ENCODE data around the gene USP40. TPM values are rescaled to one million over a fixed set of nuclear protein-coding genes. Genes with fewer than 3 reads are reported as not detected.
A peak's percentile ranks its signal among the peaks of the same experiment; 100 is the strongest.

The USP40 gene
- polyA plus RNA-seq, 1 donor (not counting 4 experiments of a cell fraction or from before 2014, with no cell fraction given), result 37.3 TPM

- Histone ChIP-seq H3K27ac (ENCODE audit: control insufficient read depth, insufficient read depth, low read length) (peak overlapping the region; percentile 74), H3K4me1 (ENCODE audit: control insufficient read depth, extremely low read depth, insufficient read depth, low read length) (peaks cover 31% of the 10 kb centered on the region), H3K4me3 (ENCODE audit: control insufficient read depth in 2 of 3, extremely low read depth in 1 of 3, insufficient read depth in 2 of 3, low read depth in 1 of 3, low read length in 3 of 3) (peak overlapping the region in 2 of 3 experiments; percentile 19 to 52), H3K9me1 (ENCODE audit: control insufficient read depth, extremely low read depth, insufficient read depth, low read length) (no peaks in the 10 kb centered on the region), H3K9ac (ENCODE audit: control insufficient read depth, extremely low read depth, insufficient read depth, low read length) (peak overlapping the region; percentile 63), H3K4me2 (ENCODE audit: control insufficient read depth, extremely low read depth, insufficient read depth, low read depth, low read length) (peak overlapping the region; percentile 72), H2AFZ (ENCODE audit: control insufficient read depth, low read length) (peak overlapping the region; percentile 41), H4K20me1 (ENCODE audit: control insufficient read depth, extremely low read depth, insufficient read depth, low read length) (no peaks in the 10 kb centered on the region), H3K27me3 (ENCODE audit: control insufficient read depth, extremely low read depth, insufficient read depth, low read length) (no peaks in the 10 kb centered on the region), H3K79me2 (ENCODE audit: control insufficient read depth, insufficient read depth, low read length) (no peaks in the 10 kb centered on the region), H3K9me3 (ENCODE audit: control insufficient read depth, low read depth, low read length) (no peaks in the 10 kb centered on the region), H3K36me3 (ENCODE audit: control insufficient read depth in 2 of 2, extremely low read depth in 1 of 2, insufficient read depth in 2 of 2, low read length in 2 of 2) (peaks cover 13 to 29% of the 10 kb centered on the region in 2 experiments)
- DNase-seq (ENCODE audit: low read depth, low spot score) (no peak), FAIRE-seq (peak; percentile 90)
- TF ChIP-seq CTCF (optimal IDR thresholded peaks at IDR 0.05 in 1 of 3, IDR thresholded peaks at IDR 0.05 in 1 of 3, conservative IDR thresholded peaks at IDR 0.05 in 1 of 3; ENCODE audit: extremely low read depth in 1 of 3, insufficient read depth in 2 of 3, low read length in 3 of 3) (peak; percentile 65 to 97 (median 85)), EZH2 (IDR thresholded peaks at IDR 0.05; ENCODE audit: low read length) (no peak)
- dilution Hi-C loops (cut with MboI; ENCODE audit: extremely low pct_ligation_motif_present, low sequenced_read_pairs), result no loop called here
Observed at GRCh38 chr2:233480490-233481202, 85.9 kb downstream of the USP40 start.

DNA sequence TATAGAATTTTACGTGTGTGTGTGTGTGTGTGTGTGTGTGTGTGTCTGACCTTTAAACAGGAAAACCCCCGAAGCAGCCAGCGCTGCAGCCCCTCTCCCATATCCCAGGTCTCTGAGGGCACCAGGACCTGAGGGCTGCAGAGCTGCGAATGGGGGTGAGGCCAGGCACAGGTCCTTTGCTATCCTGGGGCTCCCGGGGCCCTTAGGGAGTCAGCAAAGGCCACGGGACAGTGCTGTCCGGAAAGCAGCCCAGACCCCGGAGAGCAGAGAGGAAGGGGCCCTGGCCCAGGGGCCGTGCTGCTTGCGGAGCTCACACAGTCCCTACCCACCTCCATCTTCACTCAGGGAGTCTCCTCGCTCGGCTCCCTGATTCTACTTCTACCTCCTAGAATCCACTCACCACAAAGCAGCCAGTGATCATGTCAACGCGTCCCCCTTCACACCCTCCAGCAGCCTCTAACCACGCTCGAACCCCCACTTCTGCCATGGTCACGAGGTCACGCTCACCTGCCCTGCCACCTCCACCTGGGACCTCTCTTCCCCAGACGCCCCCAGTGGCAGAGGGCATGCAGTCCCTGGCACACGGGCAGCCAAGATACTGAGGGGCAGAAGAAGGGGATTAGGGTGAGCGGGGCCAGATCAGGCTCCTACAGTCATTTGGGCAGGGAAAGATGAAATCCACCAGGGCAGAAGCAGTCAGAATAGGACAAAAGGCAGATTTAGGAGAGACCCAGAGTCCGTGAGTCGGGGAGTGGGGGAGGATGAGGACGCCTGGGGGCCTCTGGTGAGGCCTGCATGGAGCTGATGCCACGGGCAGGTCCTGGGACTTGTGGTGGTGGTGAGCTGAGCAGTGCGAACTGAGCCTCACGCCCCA, 86.7 kb downstream of the USP40 start:
- Histone ChIP-seq H2AFZ (ENCODE audit: control insufficient read depth, low read length) (no peak overlapping the region), H3K9ac (ENCODE audit: control insufficient read depth, extremely low read depth, insufficient read depth, low read length) (peak overlapping the region; percentile 63), H4K20me1 (ENCODE audit: control insufficient read depth, extremely low read depth, insufficient read depth, low read length) (no peaks in the 10 kb centered on the region), H3K27me3 (ENCODE audit: control insufficient read depth, extremely low read depth, insufficient read depth, low read length) (no peaks in the 10 kb centered on the region), H3K9me1 (ENCODE audit: control insufficient read depth, extremely low read depth, insufficient read depth, low read length) (no peaks in the 10 kb centered on the region), H3K27ac (ENCODE audit: control insufficient read depth, insufficient read depth, low read length) (no peak overlapping the region), H3K79me2 (ENCODE audit: control insufficient read depth, insufficient read depth, low read length) (no peaks in the 10 kb centered on the region), H3K4me1 (ENCODE audit: control insufficient read depth, extremely low read depth, insufficient read depth, low read length) (peaks cover 30% of the 10 kb centered on the region), H3K4me3 (ENCODE audit: control insufficient read depth in 2 of 3, extremely low read depth in 1 of 3, insufficient read depth in 2 of 3, low read depth in 1 of 3, low read length in 3 of 3) (no peak overlapping the region), H3K36me3 (ENCODE audit: control insufficient read depth in 2 of 2, extremely low read depth in 1 of 2, insufficient read depth in 2 of 2, low read length in 2 of 2) (peaks cover 10 to 27% of the 10 kb centered on the region in 2 experiments), H3K4me2 (ENCODE audit: control insufficient read depth, extremely low read depth, insufficient read depth, low read depth, low read length) (peak overlapping the region; percentile 2), H3K9me3 (ENCODE audit: control insufficient read depth, low read depth, low read length) (no peaks in the 10 kb centered on the region)
- DNase-seq (ENCODE audit: low read depth, low spot score) (no peak), FAIRE-seq (no peak)
- TF ChIP-seq CTCF (optimal IDR thresholded peaks at IDR 0.05 in 1 of 3, IDR thresholded peaks at IDR 0.05 in 1 of 3, conservative IDR thresholded peaks at IDR 0.05 in 1 of 3; ENCODE audit: extremely low read depth in 1 of 3, insufficient read depth in 2 of 3, low read length in 3 of 3) (peak in 1 of 3 experiments; percentile 15), EZH2 (IDR thresholded peaks at IDR 0.05; ENCODE audit: low read length) (no peak)
- dilution Hi-C loops (cut with MboI; ENCODE audit: extremely low pct_ligation_motif_present, low sequenced_read_pairs), result no loop called here

Measured in keratinocyte (primary cell).